Measurements from ENCODE around the gene CDKAL1. TPM values are rescaled to one million over a fixed set of nuclear protein-coding genes. Genes with fewer than 3 reads are reported as not detected.
"Not testable (repeated sequence)": the region's sequence is repeated elsewhere in the genome, so short reads cannot be mapped to it uniquely, and the experiment has no call there.

The CDKAL1 gene
- total RNA-seq, 2 donors from 2014 or later = 23.0 to 23.7 TPM

DNA sequence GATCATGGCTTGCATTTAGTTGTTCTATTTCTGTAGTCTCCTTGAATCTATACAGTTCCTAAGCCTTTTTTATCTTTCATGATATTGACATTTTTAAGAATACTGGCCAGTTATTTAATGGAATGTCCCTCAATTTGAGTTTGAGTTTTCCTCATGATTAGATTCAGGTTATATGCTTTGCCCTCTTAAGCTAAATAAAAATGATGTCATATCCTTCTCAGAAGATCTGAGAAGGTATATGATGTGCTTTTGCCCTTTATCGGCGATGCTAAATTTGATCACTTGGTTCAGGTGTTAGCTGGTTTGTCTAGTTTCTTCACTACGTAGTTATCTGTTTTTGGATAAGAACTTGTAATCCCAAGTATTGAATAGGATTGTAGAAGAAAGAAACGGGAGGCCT lies 549.5 kb downstream of the CDKAL1 start:
- Mint-ChIP-seq H3K4me1 (no peaks in the 10 kb centered on the region), H3K36me3 (ENCODE audit: low read depth) (peaks cover 6% of the 10 kb centered on the region), H3K4me3 (no peak overlapping the region)

DNA sequence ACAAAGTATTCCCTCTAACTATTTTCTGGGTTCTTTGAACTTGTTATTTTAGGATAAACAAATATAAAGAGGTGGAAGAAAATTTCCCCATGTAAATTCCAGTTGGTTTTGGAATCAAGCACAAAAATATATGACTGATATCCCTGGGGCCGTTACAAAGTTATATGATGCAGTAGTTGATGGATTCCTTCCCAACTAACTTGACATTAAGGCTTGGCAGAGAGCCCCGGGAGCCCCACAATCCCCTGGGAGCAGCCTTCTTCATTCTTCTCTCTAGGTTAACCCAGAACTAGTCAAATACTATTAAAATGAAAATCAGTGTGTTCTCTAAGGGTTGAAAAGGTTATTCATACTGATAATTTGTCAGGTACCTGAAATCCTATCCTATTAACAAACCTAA lies 550.4 kb downstream of the CDKAL1 start:
- H3K4me1 Mint-ChIP-seq = no peaks in the 10 kb centered on the region
- no peak for ATAC-seq
- DNase-seq = no peak
- no peak overlapping the region for H3K4me3 Mint-ChIP-seq
- no peaks in the 10 kb centered on the region for H3K9me3 ChIP-seq (ENCODE audit: control insufficient read depth, low read length, poor library complexity, severe bottlenecking)
- no peak overlapping the region for H3K27ac Mint-ChIP-seq
- H3K27me3 Mint-ChIP-seq = no peaks in the 10 kb centered on the region
- H3K36me3 Mint-ChIP-seq (ENCODE audit: low read depth) = peaks cover 5% of the 10 kb centered on the region

More for the DNA sequence above, 549.5 kb downstream of the CDKAL1 start:
- ATAC-seq (no peak), DNase-seq (no peak)
- H3K9me3 ChIP-seq (ENCODE audit: control insufficient read depth, low read length, poor library complexity, severe bottlenecking) = no peaks in the 10 kb centered on the region
- H3K27me3 Mint-ChIP-seq = no peaks in the 10 kb centered on the region
- H3K27ac Mint-ChIP-seq = no peak overlapping the region

DNA sequence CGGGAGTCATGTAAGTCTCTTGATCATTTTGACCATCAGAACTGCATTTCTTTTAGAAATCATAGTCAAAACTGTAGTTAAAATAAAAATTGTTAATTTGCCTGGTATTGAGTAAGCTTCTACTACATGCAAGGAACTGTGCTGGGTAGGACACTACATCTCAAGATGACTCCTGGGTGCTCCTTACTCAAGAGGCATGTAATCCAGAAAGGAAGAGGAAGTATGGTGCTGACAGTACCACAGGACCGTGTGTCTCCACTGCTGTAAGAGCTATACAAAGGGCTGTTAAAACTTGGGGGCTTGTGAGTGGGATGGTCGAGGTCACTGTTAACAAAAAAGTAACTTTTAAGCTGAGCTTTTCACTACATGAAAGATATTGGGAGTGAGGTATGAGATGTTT lies 551.0 kb downstream of the CDKAL1 start:
- no peak for ATAC-seq
- H3K27me3 Mint-ChIP-seq = no peaks in the 10 kb centered on the region

DNA sequence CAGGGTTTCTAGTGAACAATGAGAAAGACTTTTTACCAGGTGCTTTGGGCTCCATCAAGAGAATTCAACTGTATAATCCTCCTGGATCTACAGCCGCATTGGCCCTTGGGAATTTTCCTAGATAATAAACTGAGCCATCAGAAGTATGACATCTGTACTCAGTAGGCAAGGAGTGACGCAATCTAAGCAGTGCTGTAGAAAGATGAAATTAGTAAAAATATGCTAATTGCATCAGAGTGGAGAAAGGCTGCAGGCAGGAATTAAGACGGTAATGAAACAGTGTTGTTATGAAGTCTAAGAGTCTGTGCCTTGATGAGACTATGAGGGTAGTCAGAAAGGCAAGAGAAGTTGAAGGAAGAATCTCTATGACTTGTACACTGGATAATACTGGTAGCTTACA lies 551.4 kb downstream of the CDKAL1 start:
- H3K27ac Mint-ChIP-seq = no peak overlapping the region
- no peaks in the 10 kb centered on the region for H3K9me3 ChIP-seq (ENCODE audit: control insufficient read depth, low read length, poor library complexity, severe bottlenecking)
- no peaks in the 10 kb centered on the region for H3K27me3 Mint-ChIP-seq
- H3K4me3 Mint-ChIP-seq = no peak overlapping the region
- ATAC-seq (no peak), DNase-seq (no peak)
- H3K4me1 Mint-ChIP-seq = no peaks in the 10 kb centered on the region
- peaks cover 4% of the 10 kb centered on the region for H3K36me3 Mint-ChIP-seq (ENCODE audit: low read depth)

More for the DNA sequence above, 551.0 kb downstream of the CDKAL1 start:
- Mint-ChIP-seq H3K4me3 (no peak overlapping the region), H3K4me1 (no peaks in the 10 kb centered on the region), H3K36me3 (ENCODE audit: low read depth) (peaks cover 4% of the 10 kb centered on the region), H3K27ac (no peak overlapping the region)
- no peak for DNase-seq
- no peaks in the 10 kb centered on the region for H3K9me3 ChIP-seq (ENCODE audit: control insufficient read depth, low read length, poor library complexity, severe bottlenecking)

DNA sequence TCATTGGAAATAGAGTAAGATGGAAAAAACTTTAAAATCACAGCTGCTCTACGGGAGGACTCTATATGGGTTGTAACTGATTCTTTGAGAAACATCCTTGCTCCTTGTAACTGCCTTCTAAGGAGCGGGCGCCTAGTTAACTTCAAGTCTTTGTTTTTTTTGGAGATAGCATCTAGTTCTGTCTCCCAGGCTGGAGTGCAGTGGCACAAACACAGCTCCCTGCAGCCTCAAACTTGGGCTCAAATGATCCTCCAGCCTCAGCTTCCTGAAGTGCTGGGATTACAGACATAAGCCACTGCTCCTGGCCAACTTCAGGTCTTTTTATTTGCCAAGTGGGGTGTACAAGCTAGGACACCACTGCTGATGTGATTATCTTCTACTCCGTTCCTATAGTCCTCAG lies 552.9 kb downstream of the CDKAL1 start:
- Mint-ChIP-seq H3K36me3 (ENCODE audit: low read depth) (peaks cover 4% of the 10 kb centered on the region), H3K4me1 (no peaks in the 10 kb centered on the region), H3K4me3 (no peak overlapping the region), H3K27me3 (no peaks in the 10 kb centered on the region), H3K27ac (no peak overlapping the region)
- ATAC-seq (no peak), DNase-seq (no peak)
- H3K9me3 ChIP-seq (ENCODE audit: control insufficient read depth, low read length, poor library complexity, severe bottlenecking) = no peaks in the 10 kb centered on the region

DNA sequence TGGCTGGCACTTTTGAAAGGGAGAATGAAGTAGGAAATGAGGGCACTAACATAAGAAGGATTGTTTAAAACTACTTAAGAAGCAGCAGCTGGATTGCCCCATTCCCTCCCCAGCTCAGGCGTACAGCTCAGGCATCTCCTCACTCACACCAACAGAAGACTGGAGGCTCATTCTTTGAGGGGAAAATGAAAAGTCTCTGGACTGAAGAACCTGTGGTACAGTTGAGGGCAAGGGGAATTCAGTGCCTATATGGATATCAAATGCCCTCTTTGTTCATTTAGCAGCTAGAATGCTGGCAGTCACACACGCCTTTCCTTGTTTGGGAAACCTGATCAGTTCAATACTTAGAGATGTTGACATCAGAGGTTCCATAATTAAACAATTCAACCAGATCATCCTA lies 557.2 kb downstream of the CDKAL1 start:
- H3K36me3 Mint-ChIP-seq (ENCODE audit: low read depth) = peaks cover 4% of the 10 kb centered on the region
- ATAC-seq (no peak), DNase-seq (no peak)
- no peaks in the 10 kb centered on the region for H3K9me3 ChIP-seq (ENCODE audit: control insufficient read depth, low read length, poor library complexity, severe bottlenecking)
- no peaks in the 10 kb centered on the region for H3K27me3 Mint-ChIP-seq
- H3K4me3 Mint-ChIP-seq = no peak overlapping the region
- no peak overlapping the region for H3K27ac Mint-ChIP-seq
- peaks cover 7% of the 10 kb centered on the region for H3K4me1 Mint-ChIP-seq

DNA sequence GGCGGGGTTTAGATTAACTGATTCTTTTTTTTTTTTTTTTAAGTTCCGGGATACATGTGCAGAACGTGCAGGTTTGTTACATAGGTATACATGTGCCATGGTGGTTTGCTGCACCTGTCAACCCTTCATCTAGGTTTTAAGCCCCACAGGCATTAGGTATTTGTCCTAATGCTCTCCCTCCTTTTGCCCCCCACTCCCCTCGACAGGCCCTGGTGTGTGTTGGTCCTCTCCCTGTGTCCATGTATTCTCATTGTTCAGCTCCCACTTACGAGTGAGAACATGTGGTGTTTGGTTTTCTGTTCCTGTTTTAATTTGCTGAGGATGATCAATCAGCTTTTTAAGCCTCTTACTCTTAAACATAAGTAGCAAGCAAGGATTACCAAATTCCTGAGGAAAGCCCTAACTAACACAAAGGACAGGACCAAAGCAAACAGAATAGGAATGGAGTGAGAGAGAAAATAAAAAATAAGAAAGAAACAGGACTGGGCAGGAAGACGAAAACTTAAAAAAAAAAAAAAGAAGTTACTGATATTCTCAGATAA lies 558.0 kb downstream of the CDKAL1 start:
- H3K27me3 Mint-ChIP-seq; ATAC-seq; DNase-seq; H3K4me3 Mint-ChIP-seq; H3K27ac Mint-ChIP-seq; H3K9me3 ChIP-seq (ENCODE audit: control insufficient read depth, low read length, poor library complexity, severe bottlenecking); H3K36me3 Mint-ChIP-seq (ENCODE audit: low read depth); H3K4me1 Mint-ChIP-seq: not testable (repeated sequence)

DNA sequence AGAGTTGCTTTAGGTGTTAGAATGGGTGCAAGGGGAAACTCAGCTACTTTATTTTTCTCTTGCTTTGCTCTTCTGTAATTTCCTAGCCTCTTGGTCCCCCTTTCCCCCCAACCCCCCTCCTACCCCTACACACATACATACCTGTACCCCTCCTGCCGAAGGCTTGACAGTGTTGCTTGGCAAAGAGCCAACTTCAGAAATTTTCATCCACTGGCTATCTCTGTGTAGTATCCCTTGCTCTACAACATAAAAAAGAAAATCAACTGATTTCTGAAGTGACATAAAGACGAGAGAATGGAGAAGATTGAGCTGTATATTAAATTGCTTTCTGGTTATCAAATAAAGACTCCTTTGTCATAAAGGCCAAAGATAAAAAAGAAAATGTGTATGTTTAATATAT lies 561.2 kb downstream of the CDKAL1 start:
- ATAC-seq = no peak
- no peaks in the 10 kb centered on the region for H3K9me3 ChIP-seq (ENCODE audit: control insufficient read depth, low read length, poor library complexity, severe bottlenecking)
- Mint-ChIP-seq H3K27ac (no peak overlapping the region), H3K4me1 (peaks cover 14% of the 10 kb centered on the region), H3K4me3 (no peak overlapping the region), H3K27me3 (no peaks in the 10 kb centered on the region), H3K36me3 (ENCODE audit: low read depth) (no peaks in the 10 kb centered on the region)
- DNase-seq = no peak

DNA sequence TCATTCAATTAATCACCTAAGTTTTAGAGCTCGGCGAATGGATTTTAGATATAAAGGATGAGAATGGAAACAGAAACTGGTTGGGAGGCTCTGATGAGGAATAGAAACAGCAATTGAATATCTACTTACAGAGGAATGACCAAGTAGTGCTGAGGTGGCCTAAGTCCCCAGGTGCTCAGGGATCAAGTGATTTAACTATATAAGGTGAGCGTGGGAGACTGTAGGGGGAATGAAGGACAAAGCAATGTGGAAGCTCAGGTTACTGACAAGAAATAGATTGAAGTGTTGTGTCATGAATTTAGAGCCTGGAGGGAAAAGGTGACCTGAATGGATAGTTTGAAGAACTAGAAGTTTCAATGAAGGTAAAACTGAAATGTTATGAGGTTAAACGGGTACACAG lies 563.9 kb downstream of the CDKAL1 start:
- no peaks in the 10 kb centered on the region for H3K9me3 ChIP-seq (ENCODE audit: control insufficient read depth, low read length, poor library complexity, severe bottlenecking)
- no peak overlapping the region for H3K4me3 Mint-ChIP-seq
- no peak for ATAC-seq
- DNase-seq = no peak
- H3K27ac Mint-ChIP-seq = no peak overlapping the region
- no peaks in the 10 kb centered on the region for H3K27me3 Mint-ChIP-seq
- H3K4me1 Mint-ChIP-seq = peaks cover 23% of the 10 kb centered on the region
- H3K36me3 Mint-ChIP-seq (ENCODE audit: low read depth) = no peaks in the 10 kb centered on the region

DNA sequence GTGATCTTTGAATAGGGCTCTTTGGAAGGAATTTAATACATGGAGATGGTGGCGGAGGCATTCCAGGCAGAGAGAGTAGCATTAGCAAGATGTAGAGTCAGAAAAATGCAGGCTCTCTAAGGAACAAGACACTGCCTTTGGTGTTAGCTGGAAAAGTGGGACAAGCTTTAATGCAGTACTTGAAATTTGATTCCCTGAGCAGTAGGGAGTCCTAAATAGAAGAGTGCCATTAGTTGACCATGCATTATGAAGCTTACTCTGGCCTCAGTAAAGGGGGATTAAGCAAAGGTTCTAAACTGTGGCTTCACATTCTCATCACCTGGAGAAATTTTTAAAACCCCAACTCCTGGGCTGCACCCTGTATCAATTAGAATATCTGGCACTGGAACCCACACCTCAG lies 564.5 kb downstream of the CDKAL1 start:
- DNase-seq (no peak), ATAC-seq (no peak)
- H3K9me3 ChIP-seq (ENCODE audit: control insufficient read depth, low read length, poor library complexity, severe bottlenecking) = no peaks in the 10 kb centered on the region
- H3K4me1 Mint-ChIP-seq = peaks cover 23% of the 10 kb centered on the region
- no peak overlapping the region for H3K27ac Mint-ChIP-seq
- H3K36me3 Mint-ChIP-seq (ENCODE audit: low read depth) = no peaks in the 10 kb centered on the region
- no peaks in the 10 kb centered on the region for H3K27me3 Mint-ChIP-seq
- H3K4me3 Mint-ChIP-seq = no peak overlapping the region

DNA sequence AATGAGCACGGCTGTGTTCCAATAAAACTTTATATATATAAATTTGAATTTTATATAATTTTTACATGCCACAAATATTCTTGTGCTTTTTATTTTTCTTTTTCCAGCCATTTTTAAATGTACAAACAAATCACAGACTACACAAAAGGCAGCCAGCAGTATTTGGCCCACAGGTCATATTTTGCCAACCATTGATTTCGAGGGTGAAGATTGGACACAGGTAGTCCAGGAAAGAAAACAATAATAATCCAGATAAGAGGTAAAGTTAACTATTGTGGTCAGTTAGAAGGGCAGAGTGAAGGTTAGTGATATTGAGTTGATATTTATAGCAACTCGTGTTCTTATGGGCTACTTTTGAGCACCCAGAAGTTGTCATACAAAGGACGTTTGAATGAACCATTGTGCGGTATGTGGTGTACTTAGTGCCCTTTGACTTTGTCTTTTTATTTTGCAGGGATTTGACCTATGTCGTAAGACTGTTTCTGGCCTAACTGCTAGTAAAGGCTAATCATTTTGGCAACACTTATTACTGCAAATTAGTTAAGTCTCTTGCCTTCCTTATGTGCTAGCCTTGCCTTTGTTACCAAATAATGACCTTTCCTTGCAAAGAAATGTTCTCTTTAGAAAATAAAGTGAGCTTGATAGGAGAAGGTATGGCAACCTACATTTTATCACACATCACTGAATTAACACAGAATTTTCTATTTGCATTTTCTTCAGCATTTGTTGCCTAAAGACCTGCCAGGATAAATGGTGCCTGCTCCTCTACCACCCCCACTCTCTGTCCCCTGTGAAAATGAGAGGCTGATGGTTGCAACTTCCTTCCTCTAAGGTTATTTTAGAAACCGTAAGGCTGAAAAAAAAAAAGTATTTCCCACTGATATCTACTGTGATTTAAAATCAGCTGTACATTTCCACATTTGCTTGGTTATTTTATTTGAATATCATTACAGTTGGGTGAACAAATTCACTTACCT lies 565.4 kb downstream of the CDKAL1 start:
- H3K9me3 ChIP-seq (ENCODE audit: control insufficient read depth, low read length, poor library complexity, severe bottlenecking) = no peaks in the 10 kb centered on the region
- H3K4me3 Mint-ChIP-seq = no peak overlapping the region
- no peaks in the 10 kb centered on the region for H3K36me3 Mint-ChIP-seq (ENCODE audit: low read depth)
- no peak overlapping the region for H3K27ac Mint-ChIP-seq
- H3K27me3 Mint-ChIP-seq = no peaks in the 10 kb centered on the region
- peaks cover 18% of the 10 kb centered on the region for H3K4me1 Mint-ChIP-seq
- DNase-seq = no peak
- no peak for ATAC-seq

DNA sequence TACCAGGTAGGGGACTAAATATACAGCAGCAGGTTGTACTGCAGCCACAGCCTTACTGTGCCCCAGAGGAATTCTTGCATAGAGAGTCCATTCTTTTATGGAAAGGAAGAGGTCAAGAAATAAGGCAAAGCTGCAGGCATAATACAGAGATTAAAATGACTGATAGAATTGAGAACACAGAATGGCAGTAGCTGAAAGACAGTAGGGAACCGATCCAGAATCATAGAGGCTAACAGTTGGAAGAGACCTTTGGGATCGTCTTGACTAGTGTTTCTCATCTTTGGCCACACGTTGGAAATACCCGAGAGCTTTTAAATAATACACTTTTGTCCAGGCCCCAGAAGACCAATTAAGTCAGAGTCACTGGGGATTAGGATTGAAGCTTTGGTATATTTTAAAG lies 566.7 kb downstream of the CDKAL1 start:
- Mint-ChIP-seq H3K27ac (no peak overlapping the region), H3K4me1 (peaks cover 15% of the 10 kb centered on the region), H3K36me3 (ENCODE audit: low read depth) (no peaks in the 10 kb centered on the region), H3K27me3 (no peaks in the 10 kb centered on the region), H3K4me3 (no peak overlapping the region)
- no peak for DNase-seq
- no peaks in the 10 kb centered on the region for H3K9me3 ChIP-seq (ENCODE audit: control insufficient read depth, low read length, poor library complexity, severe bottlenecking)
- no peak for ATAC-seq

DNA sequence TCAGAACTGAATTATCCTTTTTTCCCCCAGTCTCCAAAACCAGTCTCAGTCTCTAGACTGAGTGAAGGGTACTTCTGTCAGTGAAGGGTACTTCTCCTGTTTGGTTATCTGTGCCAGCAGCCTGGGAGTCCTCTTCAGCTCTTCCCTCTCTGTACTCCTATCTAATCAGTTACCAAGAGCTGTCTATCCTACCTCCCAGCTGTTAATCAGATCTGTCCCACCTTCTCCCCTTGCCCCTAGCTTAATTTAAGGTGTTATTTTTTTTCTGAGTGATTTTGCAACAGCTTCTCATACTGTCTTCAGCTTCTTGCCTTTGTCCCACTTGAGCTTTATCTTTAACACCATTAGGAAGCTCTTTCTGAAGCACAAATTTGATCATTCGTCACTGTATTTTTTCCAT lies 567.4 kb downstream of the CDKAL1 start:
- Mint-ChIP-seq H3K36me3 (ENCODE audit: low read depth) (no peaks in the 10 kb centered on the region), H3K27me3 (no peaks in the 10 kb centered on the region), H3K27ac (no peak overlapping the region), H3K4me3 (no peak overlapping the region), H3K4me1 (peaks cover 15% of the 10 kb centered on the region)
- ATAC-seq (no peak), DNase-seq (no peak)
- no peaks in the 10 kb centered on the region for H3K9me3 ChIP-seq (ENCODE audit: control insufficient read depth, low read length, poor library complexity, severe bottlenecking)

DNA sequence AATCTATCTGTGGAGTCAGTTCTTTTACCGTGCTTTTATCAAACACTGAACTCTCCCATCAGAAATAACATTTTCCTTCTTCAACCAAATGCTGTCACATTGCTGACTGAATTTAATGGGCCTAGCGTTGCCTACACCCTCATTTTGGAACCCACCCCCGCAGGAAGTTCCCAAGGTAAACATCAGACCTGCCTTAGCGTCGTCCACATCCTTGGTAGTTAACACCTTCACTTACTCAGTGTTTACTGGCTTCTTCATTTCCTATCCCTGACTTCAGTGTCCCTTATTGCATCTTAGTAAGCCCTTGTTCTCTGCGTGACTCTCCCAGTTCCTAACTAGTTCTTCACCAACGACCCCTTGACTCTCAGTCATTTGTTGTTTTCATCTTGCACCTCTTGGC lies 567.9 kb downstream of the CDKAL1 start:
- ATAC-seq (no peak), DNase-seq (no peak)
- H3K4me1 Mint-ChIP-seq = peaks cover 15% of the 10 kb centered on the region
- H3K9me3 ChIP-seq (ENCODE audit: control insufficient read depth, low read length, poor library complexity, severe bottlenecking) = no peaks in the 10 kb centered on the region
- H3K36me3 Mint-ChIP-seq (ENCODE audit: low read depth) = no peaks in the 10 kb centered on the region
- no peak overlapping the region for H3K4me3 Mint-ChIP-seq
- H3K27ac Mint-ChIP-seq = no peak overlapping the region
- no peaks in the 10 kb centered on the region for H3K27me3 Mint-ChIP-seq
